IMR-90 (cell line): Measurements from ENCODE around the gene BLOC1S4. TPM values are rescaled to one million over a fixed set of nuclear protein-coding genes. Genes with fewer than 3 reads are reported as not detected.

Experiments
- ATAC-seq: fragments of 200-7000 bp; cut with Tn5 transposase; 2 replicates; pipeline ENCODE4 v1.9.1; 2020; ENCODE audit warnings: low read depth, mild to moderate bottlenecking, moderate library complexity
- BruUV-seq: library from RNA; stranded (reverse); fragments of 400-500 nt; replicated peaks from 2 replicates; lab custom pipeline; 2021; lab: Mats Ljungman, UMichigan
- CTCF ChIA-PET: fragments of 300-600 bp; formaldehyde crosslinking; extraction: SDS; loops from one replicate; lab custom pipeline; 2021; ENCODE audit warnings: antibody characterized with exemption; lab: Yijun Ruan, JAX
- POLR2A ChIA-PET: fragments of 300-600 bp; sonication (Branson Sonifier 250); formaldehyde crosslinking; loops from one replicate; lab custom pipeline; 2022; ENCODE audit warnings: antibody characterized with exemption; ENCODE audit not compliant: unreplicated experiment; lab: Charles Lee
- DNase-seq: peaks from one replicate; pipeline ENCODE4 v3.0.0; 2013
- H2AFZ ChIP-seq: replicated peaks from 2 replicates; pipeline ENCODE3; 2013; ENCODE audit warnings: low read length, mild to moderate bottlenecking; ENCODE audit not compliant: poor library complexity
- H2AK5ac ChIP-seq: 2 replicates; pipeline ENCODE4 v1.6.1; 2013; ENCODE audit warnings: low read depth, low read length, inconsistent platforms
- H2AK9ac ChIP-seq: replicated peaks from 2 replicates; pipeline ENCODE3; 2013; ENCODE audit warnings: mild to moderate bottlenecking, low read depth, low read length, moderate library complexity; ENCODE audit not compliant: poor library complexity
- H2BK120ac ChIP-seq: 2 replicates; pipeline ENCODE4 v1.6.1; 2013; ENCODE audit warnings: low read depth, low read length, inconsistent platforms
- H2BK15ac ChIP-seq: 3 replicates; pipeline ENCODE4 v1.6.1; 2013; ENCODE audit warnings: low read depth, low read length, inconsistent platforms
- H2BK20ac ChIP-seq: 2 replicates; pipeline ENCODE4 v1.6.1; 2013; ENCODE audit warnings: low read depth, mild to moderate bottlenecking, inconsistent platforms, low read length, moderate library complexity
- H2BK5ac ChIP-seq: 2 replicates; pipeline ENCODE4 v1.6.1; 2013; ENCODE audit warnings: mild to moderate bottlenecking, low read depth, low read length, inconsistent platforms; ENCODE audit not compliant: poor library complexity, severe bottlenecking
- H3K14ac ChIP-seq: replicated peaks from 2 replicates; pipeline ENCODE4 v1.6.1; 2013; ENCODE audit warnings: low read depth, low read length, inconsistent platforms
- H3K18ac ChIP-seq: 2 replicates; pipeline ENCODE4 v1.6.1; 2013; ENCODE audit warnings: low read depth, low read length, control low read depth
- H3K23ac ChIP-seq: 2 replicates; pipeline ENCODE4 v1.6.1; 2013; ENCODE audit warnings: low read depth, low read length, inconsistent platforms
- H3K27ac ChIP-seq: 2 replicates; pipeline ENCODE4 v1.5.1; 2013; ENCODE audit warnings: mild to moderate bottlenecking, control low read depth, low read length; ENCODE audit not compliant: insufficient read depth
- H3K27me3 ChIP-seq: 2 replicates; pipeline ENCODE4 v1.6.1; 2013; ENCODE audit warnings: low read length; ENCODE audit not compliant: control insufficient read depth, insufficient read depth
- H3K36me3 ChIP-seq: 2 replicates; pipeline ENCODE4 v1.6.1; 2013; ENCODE audit warnings: low read length, mixed read lengths; ENCODE audit not compliant: control insufficient read depth, insufficient read depth
- H3K4ac ChIP-seq: 2 replicates; pipeline ENCODE4 v1.6.1; 2013; ENCODE audit warnings: low read depth, low read length, inconsistent platforms
- H3K4me1 ChIP-seq: 2 replicates; pipeline ENCODE4 v1.6.1; 2013; ENCODE audit warnings: low read length, mixed read lengths; ENCODE audit not compliant: control insufficient read depth, insufficient read depth
- H3K4me2 ChIP-seq: 2 replicates; pipeline ENCODE4 v1.6.1; 2013; ENCODE audit warnings: low read depth, mild to moderate bottlenecking, control low read depth, low read length, moderate library complexity
- H3K4me3 ChIP-seq: 2 replicates; pipeline ENCODE4 v1.5.1; 2013; ENCODE audit warnings: low read depth, mild to moderate bottlenecking, control low read depth, low read length, moderate library complexity; ENCODE audit not compliant: insufficient read depth
- H3K56ac ChIP-seq: 2 replicates; pipeline ENCODE4 v1.6.1; 2013; ENCODE audit warnings: low read length, inconsistent platforms; ENCODE audit not compliant: insufficient read depth; ENCODE audit errors: extremely low read depth
- H3K79me1 ChIP-seq, 2 experiments: 2 replicates each; pipeline ENCODE4 v1.6.1; 2013; ENCODE audit warnings: low read length in 2 of 2, inconsistent platforms in 1 of 2, low read depth in 1 of 2
- H3K9ac ChIP-seq: 2 replicates; pipeline ENCODE4 v1.6.1; 2013; ENCODE audit warnings: low read depth, low read length, control low read depth
- H3K9me1 ChIP-seq: 2 replicates; pipeline ENCODE4 v1.6.1; 2013; ENCODE audit warnings: low read length, inconsistent platforms; ENCODE audit not compliant: insufficient read depth
- H3K9me3 ChIP-seq: 2 replicates; pipeline ENCODE4 v1.6.1; 2013; ENCODE audit warnings: low read length; ENCODE audit not compliant: control insufficient read depth, insufficient read depth
- H4K20me1 ChIP-seq: 2 replicates; pipeline ENCODE4 v1.6.1; 2013; ENCODE audit warnings: low read length, inconsistent platforms; ENCODE audit not compliant: insufficient read depth
- H4K5ac ChIP-seq: 2 replicates; pipeline ENCODE4 v1.6.1; 2013; ENCODE audit warnings: mild to moderate bottlenecking, low read depth, low read length, control low read depth
- H4K8ac ChIP-seq, 2 experiments: 2 replicates each; pipeline ENCODE4 v1.6.1; 2013; ENCODE audit warnings: low read depth in 2 of 2, low read length in 2 of 2, control low read depth in 1 of 2, inconsistent platforms in 1 of 2
- H4K91ac ChIP-seq: 2 replicates; pipeline ENCODE4 v1.6.1; 2013; ENCODE audit warnings: low read depth, low read length, inconsistent platforms; ENCODE audit not compliant: insufficient read depth
- CHD1 ChIP-seq: IDR thresholded peaks from 2 replicates; pipeline ENCODE4 v1.6.1; 2012; ENCODE audit warnings: low read depth, low read length, improper control_type of control experiment
- CTCF ChIP-seq: conservative IDR thresholded peaks from 2 replicates; pipeline ENCODE4 v1.5.1; 2012; ENCODE audit warnings: mild to moderate bottlenecking, low read depth, low read length, improper control_type of control experiment
- ELK1 ChIP-seq: fragments of 150-350 bp; IDR thresholded peaks from 2 replicates; pipeline ENCODE4 v1.6.1; 2016; ENCODE audit warnings: low read depth, mild to moderate bottlenecking, low read length, moderate library complexity, borderline replicate concordance
- MAZ ChIP-seq: IDR thresholded peaks from 2 replicates; pipeline ENCODE4 v1.6.1; 2012; ENCODE audit warnings: low read depth, mild to moderate bottlenecking, low read length, improper control_type of control experiment, moderate library complexity, borderline replicate concordance
- MXI1 ChIP-seq: IDR thresholded peaks from 2 replicates; pipeline ENCODE4 v1.6.1; 2012; ENCODE audit warnings: low read depth, mild to moderate bottlenecking, low read length, moderate library complexity, borderline replicate concordance
- NFE2L2 ChIP-seq: fragments of 150-350 bp; IDR thresholded peaks from 2 replicates; pipeline ENCODE4 v1.6.1; 2016; ENCODE audit warnings: low read depth, mild to moderate bottlenecking, low read length
- POLR2A ChIP-seq: IDR thresholded peaks from 2 replicates; pipeline ENCODE4 v1.6.1; 2012; ENCODE audit warnings: mild to moderate bottlenecking, low read depth, low read length
- RCOR1 ChIP-seq: IDR thresholded peaks from 2 replicates; pipeline ENCODE4 v1.6.1; 2012; ENCODE audit warnings: mild to moderate bottlenecking, low read length, improper control_type of control experiment; ENCODE audit not compliant: insufficient replicate concordance
- RFX5 ChIP-seq: IDR thresholded peaks from 2 replicates; pipeline ENCODE4 v1.8.0; 2012; ENCODE audit warnings: low read depth, mild to moderate bottlenecking, low read length, moderate library complexity
- USF2 ChIP-seq: fragments of 150-350 bp; IDR thresholded peaks from 2 replicates; pipeline ENCODE4 v1.6.1; 2017; ENCODE audit warnings: mild to moderate bottlenecking, antibody characterized with exemption, low read length, low read depth
- WGBS, 2 experiments: methylation state at CpG; one replicate each; pipeline versions ENCODE4 v1.1.5 to v1.1.7; 2013; ENCODE audit warnings: missing lambda C conversion rate in 2 of 2; ENCODE audit not compliant: insufficient read length in 1 of 2; ENCODE audit errors: extremely low coverage in 2 of 2; 5-methylcytosine and 5-hydroxymethylcytosine counted together
- dilution Hi-C: fragments of 300-500 bp; cut with HindIII; formaldehyde crosslinking; loops from one replicate; pipeline ENCODE4 v1.14.3; 2018; ENCODE audit warnings: low sequenced_read_pairs; ENCODE audit not compliant: unreplicated experiment
- in situ Hi-C: fragments of 300-500 bp; cut with MboI; formaldehyde crosslinking; loops from 3 replicates; pipeline ENCODE4 v1.14.3; 2019; ENCODE audit warnings: low sequenced_read_pairs, inconsistent platforms, mixed read lengths
- intact Hi-C: fragments of 100-400 bp; cut with micrococcal nuclease; formaldehyde crosslinking; loops from 2 replicates; pipeline ENCODE4 v1.10.0; 2022
- polyA plus RNA-seq, 3 experiments: library from polyadenylated mRNA; depleted of rRNA; stranded (reverse); fragments of >200 nt; gene quantifications; 2 replicates each; pipeline ENCODE4 v1.2.3, GENCODE V29; 2012; ENCODE audit warnings: low replicate concordance in 1 of 3
- total RNA-seq: library from RNA; depleted of rRNA; stranded (reverse); fragments of >200 nt; gene quantifications from 2 replicates; pipeline ENCODE4 v1.2.3, GENCODE V29; 2012

BLOC1S4 gene
- total and polyA plus RNA-seq, 2 of the 4 experiments (the other 2 are of a cell fraction): 8.8 to 22.1 TPM

DNA sequence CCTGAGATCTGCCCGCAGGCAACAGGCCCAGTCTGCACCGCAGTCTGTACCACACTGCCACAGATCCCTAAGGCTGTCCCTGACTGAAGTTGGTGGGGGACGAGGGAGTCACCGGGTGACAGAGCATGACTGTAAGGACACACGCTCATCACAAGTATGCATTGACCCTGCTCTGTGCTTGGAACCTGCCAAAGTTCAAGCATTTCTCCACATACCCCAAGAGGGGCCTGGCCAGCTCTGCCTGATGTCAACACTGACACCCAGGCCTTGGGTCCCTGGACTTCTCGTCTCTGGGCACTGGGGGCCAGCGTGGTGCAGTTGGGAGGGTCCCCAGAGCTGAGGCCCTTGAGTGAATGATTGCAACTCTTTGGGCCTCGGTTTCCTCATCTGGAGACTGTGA, 7.9 kb downstream of the BLOC1S4 start:
- dilution Hi-C loops: no loop called here
- Histone ChIP-seq H3K23ac (no peak overlapping the region), H2BK120ac (no peak overlapping the region), H2BK5ac (no peak overlapping the region), H2AFZ (peak overlapping the region; percentile 63), H2AK5ac (no peak overlapping the region), H3K18ac (no peak overlapping the region), H2BK15ac (no peak overlapping the region; the same call in 2 of the 3 replicates), H3K27ac (no peak overlapping the region), H4K8ac (no peak overlapping the region), H3K4me1 (peaks cover 4% of the 10 kb centered on the region; the same call in 1 of the 2 replicates), H3K4me3 (no peak overlapping the region), H4K20me1 (no peaks in the 10 kb centered on the region), H3K36me3 (no peaks in the 10 kb centered on the region), H3K14ac (no peak overlapping the region; the same call in 1 of the 2 replicates), H3K4ac (no peak overlapping the region), H3K27me3 (no peaks in the 10 kb centered on the region), H3K56ac (no peak overlapping the region), H3K9me3 (no peaks in the 10 kb centered on the region), H3K79me1 (no peaks in the 10 kb centered on the region), H3K9ac (no peak overlapping the region), H3K4me2 (no peak overlapping the region), H4K5ac (no peak overlapping the region), H2AK9ac (no peak overlapping the region), H4K91ac (no peak overlapping the region), H3K9me1 (peaks cover 14% of the 10 kb centered on the region), H2BK20ac (no peak overlapping the region)
- POLR2A ChIA-PET: no interaction called here
- DNase-seq (no peak), ATAC-seq (no peak)
- TF ChIP-seq USF2: no peak
- TF ChIP-seq MXI1: no peak
- TF ChIP-seq ELK1: no peak
- TF ChIP-seq MAZ: no peak
- no peak for TF ChIP-seq RCOR1
- no peak for TF ChIP-seq CTCF
- no peak for TF ChIP-seq RFX5
- TF ChIP-seq CHD1: no peak
- no peak for TF ChIP-seq NFE2L2
- TF ChIP-seq POLR2A: no peak
- no TSS peak for BruUV-seq
- in situ Hi-C loops: loop anchor here (5.0 kb wide), 2 partner anchors 153 to 348 kb away; no protein-coding TSS in a partner anchor
- 90% methylated on average over 2 of the region's 8 CpGs; no CpG with 5 or more reads in 1 of the 2 experiments for WGBS, 2 experiments
- intact Hi-C loops: loop anchor here (5.0 kb wide), 1 partner anchor 268 kb away; no protein-coding TSS in a partner anchor
- CTCF ChIA-PET: no interaction called here
